Omental fat pad (tissue), 4 donors: ENCODE data around the gene NTRK2. TPM values are rescaled to one million over a fixed set of nuclear protein-coding genes. Genes with fewer than 3 reads are reported as not detected.

Experiments
- ATAC-seq: fragments of 150-250 bp; one replicate; pipeline ENCODE4 v1.9.1; 2016; ENCODE audit warnings: mild to moderate bottlenecking, moderate library complexity; ENCODE audit not compliant: low FRiP score
- DNase-seq: peaks from one replicate; pipeline ENCODE4 v3.0.0-alpha.2; 2019; ENCODE audit warnings: low spot score
- CTCF ChIP-seq, 3 donors: fragments of 450-650 bp; IDR thresholded peaks; one replicate each; pipeline ENCODE4 v1.5.1; 2016 to 2017; ENCODE audit warnings: antibody characterized with exemption in 3 of 3, mild to moderate bottlenecking in 3 of 3, moderate library complexity in 2 of 3
- total RNA-seq, 4 donors: library from RNA; depleted of rRNA; stranded (reverse); fragments of >200 nt; gene quantifications; one replicate each; pipeline ENCODE4 v1.1.0, GENCODE V29; 2016

The NTRK2 gene
- total RNA-seq, 4 donors from 2014 or later: 13.9 to 20.2 (median 16.1) TPM

DNA sequence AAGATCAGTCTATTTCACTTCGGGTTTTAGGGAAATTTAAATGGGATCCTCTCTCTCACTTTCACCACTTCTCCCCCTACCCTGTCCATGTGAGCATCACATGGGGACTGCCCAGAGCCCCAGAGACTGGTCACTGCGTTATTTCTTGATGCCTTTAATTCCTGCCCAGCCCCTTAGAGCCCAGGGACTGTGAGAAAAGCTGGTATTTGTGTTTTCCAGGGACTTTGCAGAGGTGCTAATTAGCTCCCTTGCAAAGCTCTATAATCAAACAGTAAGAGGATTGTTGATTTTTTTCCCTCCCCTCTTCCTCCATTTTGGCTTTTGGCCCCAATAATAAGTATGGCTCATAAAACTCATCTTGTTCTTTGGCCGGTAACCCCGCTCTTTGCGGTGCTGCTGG, 35.6 kb downstream of the NTRK2 start:
- no peak for ATAC-seq
- TF ChIP-seq CTCF (IDR thresholded peaks at IDR 0.05): no peak
- DNase-seq: no peak

GRCh38 chr9:84708400-84708799, 38.9 kb downstream of the NTRK2 start:
- no peak for ATAC-seq
- no peak for TF ChIP-seq CTCF (IDR thresholded peaks at IDR 0.05)
- DNase-seq: no peak

DNA sequence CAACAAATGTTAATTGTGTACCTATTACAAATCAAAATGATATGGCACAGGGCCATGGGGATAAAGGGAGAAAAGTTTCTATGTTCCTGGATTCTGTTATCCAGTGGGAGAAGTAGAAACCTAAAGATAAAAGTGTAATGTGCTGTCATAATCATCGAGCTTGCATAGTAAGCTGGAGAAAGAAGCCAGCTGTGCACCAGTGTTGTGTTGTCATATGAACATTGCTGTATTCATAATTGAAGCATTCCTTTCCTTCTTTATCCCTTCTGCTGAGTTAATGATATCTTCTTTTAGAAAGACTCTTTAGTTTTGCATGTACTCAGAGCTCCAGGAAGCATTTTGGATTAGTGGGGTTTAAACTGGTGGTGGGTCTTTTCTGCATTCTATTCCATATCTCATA, 39.5 kb downstream of the NTRK2 start:
- ATAC-seq: no peak
- no peak for TF ChIP-seq CTCF (IDR thresholded peaks at IDR 0.05)

GRCh38 chr9:84710701-84711397, 41.3 kb downstream of the NTRK2 start:
- no peak for DNase-seq
- no peak for ATAC-seq
- TF ChIP-seq CTCF (IDR thresholded peaks at IDR 0.05): no peak

More for the DNA sequence above, 39.5 kb downstream of the NTRK2 start:
- DNase-seq: no peak

DNA sequence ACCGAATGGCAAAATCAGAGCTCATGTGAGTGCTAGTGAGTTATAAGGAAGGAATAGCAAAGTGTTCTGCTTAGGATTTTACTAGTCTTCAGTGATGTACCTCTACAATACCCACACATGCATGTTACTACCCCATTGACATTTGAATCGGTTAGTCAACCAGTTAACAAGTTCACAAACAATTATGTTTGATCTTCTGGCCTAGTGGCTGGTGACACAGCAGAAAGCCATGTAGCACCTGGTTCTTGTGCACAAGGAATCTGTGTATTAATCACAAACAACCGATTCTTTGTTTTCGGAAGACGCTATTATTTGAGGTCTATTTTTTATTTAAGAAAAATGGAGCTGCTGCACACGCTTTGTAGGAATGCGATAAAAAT, 41.9 kb downstream of the NTRK2 start:
- DNase-seq (no peak), ATAC-seq (no peak)
- no peak for TF ChIP-seq CTCF (IDR thresholded peaks at IDR 0.05)

- TF ChIP-seq CTCF (IDR thresholded peaks at IDR 0.05): no peak
- DNase-seq: no peak
- no peak for ATAC-seq
Observed at GRCh38 chr9:84711936-84712335, 42.4 kb downstream of the NTRK2 start.

GRCh38 chr9:84716217-84716616, 46.7 kb downstream of the NTRK2 start:
- no peak for TF ChIP-seq CTCF (IDR thresholded peaks at IDR 0.05)
- ATAC-seq: no peak

More at GRCh38 chr9:84716217-84716616, 46.7 kb downstream of the NTRK2 start:
- no peak for DNase-seq
